Choroid plexus epithelial cell (primary cell): ENCODE data around the gene TEKTIP1.

Experiments
- DNase-seq: peaks from one replicate; pipeline ENCODE4 v3.0.0-alpha.2; 2010; ENCODE audit warnings: low read depth
- H3K4me3 ChIP-seq: 2 replicates; pipeline ENCODE4 v1.5.1; 2011; ENCODE audit warnings: low read depth, mild to moderate bottlenecking, control low read depth, low read length, moderate library complexity
- CTCF ChIP-seq: conservative IDR thresholded peaks from 2 replicates; pipeline ENCODE4 v1.5.1; 2011; ENCODE audit warnings: low read depth, mild to moderate bottlenecking, control low read depth, inconsistent platforms, low read length, moderate library complexity

Gene TEKTIP1

DNA sequence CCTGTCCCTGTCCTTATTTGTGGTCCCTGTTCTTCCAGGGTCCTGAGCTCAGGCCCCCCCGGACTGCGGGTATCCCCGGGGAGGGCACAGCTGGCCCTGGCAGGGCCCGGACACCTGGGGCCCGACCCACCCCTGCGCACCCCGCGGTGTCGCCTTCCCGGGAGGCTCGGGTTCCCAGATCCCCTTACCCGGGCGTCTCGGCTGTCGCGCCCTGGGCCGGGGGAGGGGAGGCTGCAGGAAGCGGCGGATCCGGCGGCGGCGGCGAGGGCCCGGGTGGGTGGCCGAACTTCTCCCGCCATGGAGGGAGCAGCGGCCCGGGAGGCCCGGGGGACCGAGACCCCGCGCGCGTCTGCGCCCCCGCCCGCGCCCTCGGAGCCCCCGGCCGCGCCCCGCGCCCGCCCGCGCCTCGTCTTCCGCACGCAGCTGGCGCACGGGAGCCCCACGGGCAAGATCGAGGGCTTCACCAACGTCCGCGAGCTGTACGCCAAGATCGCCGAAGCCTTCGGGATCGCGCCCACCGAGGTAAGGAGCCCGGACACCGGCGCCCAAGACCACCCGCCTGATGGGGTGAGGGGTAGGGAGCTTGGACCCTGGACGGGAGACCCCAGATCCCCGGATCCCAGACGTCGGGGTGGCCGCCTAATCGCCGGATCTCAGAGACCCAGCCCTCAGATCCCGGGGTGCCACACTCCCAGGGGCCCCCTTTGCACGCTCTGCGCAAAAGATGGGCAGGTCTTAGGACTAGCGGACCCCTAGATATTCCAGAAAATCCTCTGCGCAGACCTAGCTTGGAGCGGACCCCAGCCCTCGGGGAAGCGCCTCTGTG, 46.5 kb downstream of the TEKTIP1 start, which contains the start of gene GIPC3:
GIPC3 (plus strand) TSS at position 178 of the 826 bp plus-strand sequence; CDS start at position 298, 120 bp downstream.
- DNase-seq, result no peak
- no peak for TF ChIP-seq CTCF
- H3K4me3 ChIP-seq, result peak within 1 kb of the TSS; percentile 38

DNA sequence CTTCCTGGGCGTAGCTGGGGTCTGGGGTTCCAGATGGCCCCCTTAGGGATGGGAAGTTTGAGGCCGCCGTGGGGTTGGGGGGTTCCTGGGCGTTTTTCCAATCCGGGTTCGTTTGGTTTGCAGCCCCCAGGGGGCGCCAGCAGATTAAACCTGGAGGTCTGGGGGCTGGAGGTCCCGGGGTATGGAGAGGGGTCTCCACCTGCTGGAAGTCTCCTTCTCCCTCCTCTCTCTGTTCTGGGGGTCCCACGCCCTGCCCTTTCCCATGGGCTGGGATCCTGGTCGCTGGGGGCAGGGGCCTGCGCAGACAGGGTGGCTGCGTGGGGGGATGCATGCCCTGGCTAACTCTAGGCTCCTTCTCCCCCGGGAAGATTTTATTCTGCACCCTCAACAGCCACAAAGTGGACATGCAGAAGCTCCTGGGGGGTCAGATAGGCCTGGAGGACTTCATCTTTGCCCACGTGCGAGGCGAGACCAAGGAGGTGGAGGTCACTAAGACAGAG, 47.2 kb downstream of the TEKTIP1 start:
- DNase-seq, result no peak
- peak; percentile 72 for TF ChIP-seq CTCF
- H3K4me3 ChIP-seq, result peak overlapping the region; percentile 38

DNA sequence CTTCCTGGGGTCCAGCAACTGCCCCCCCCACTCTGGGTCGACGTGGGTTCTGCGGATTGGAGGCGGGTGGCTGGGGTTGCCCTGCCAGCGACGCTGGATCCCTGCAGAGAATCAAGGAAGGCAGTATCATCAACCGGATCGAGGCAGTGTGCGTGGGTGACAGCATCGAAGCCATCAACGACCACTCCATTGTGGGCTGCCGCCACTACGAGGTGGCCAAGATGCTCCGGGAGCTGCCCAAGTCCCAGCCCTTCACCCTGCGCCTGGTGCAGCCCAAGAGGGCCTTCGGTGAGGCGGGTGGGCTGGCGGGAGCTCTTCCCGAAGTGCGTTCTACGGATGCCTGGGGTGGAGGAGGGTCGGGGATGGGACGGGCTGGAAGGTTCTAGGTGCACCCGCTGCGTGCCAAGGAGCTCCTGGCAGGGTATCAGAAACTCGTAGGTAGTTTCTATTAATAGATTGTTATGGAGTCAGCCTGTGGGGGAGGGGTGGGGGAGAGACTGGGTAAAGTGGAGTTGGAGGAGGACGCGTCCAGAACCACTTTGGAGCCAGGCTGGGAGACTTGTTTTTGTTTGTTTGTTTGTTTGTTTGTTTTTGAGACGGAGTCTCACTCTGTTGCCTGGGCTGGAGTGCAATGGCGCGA, 47.9 kb downstream of the TEKTIP1 start:
- no peak for TF ChIP-seq CTCF
- no peak overlapping the region for H3K4me3 ChIP-seq

DNA sequence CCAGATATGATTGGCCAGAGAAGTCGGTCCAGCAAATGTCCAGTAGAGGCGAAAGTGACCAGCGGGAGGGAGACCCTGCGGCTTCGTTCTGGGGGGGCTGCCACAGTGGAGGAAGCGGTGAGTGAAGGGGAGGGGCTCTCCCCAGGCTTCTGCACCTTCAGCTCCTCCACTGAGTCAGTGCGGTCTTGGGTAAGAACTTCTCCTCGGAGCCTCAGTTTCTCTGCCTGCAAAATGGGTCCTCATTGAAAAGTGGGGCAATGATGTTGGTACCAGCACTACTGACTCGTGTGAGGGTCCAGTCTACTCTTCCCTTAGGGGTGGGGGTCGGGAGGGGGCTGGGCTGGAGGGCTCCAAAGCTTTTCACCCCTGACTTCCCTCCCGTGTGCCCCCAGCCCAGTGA, 50.5 kb downstream of the TEKTIP1 start:
- DNase-seq, result no peak
- H3K4me3 ChIP-seq, result no peak overlapping the region
- TF ChIP-seq CTCF, result no peak

More for the DNA sequence above, 47.9 kb downstream of the TEKTIP1 start:
- no peak for DNase-seq

GRCh38 chr19:3589949-3590348, 51.0 kb downstream of the TEKTIP1 start:
- H3K4me3 ChIP-seq, result no peak overlapping the region
- DNase-seq, result no peak
- no peak for TF ChIP-seq CTCF

- H3K4me3 ChIP-seq, result no peak overlapping the region
- DNase-seq, result no peak
- TF ChIP-seq CTCF, result no peak
Measured at GRCh38 chr19:3590991-3591659, 52.2 kb downstream of the TEKTIP1 start.
